ENCODE data around the gene NUP155.
"Not testable (repeated sequence)": the region's sequence is repeated elsewhere in the genome, so short reads cannot be mapped to it uniquely, and the experiment has no call there.

NUP155 gene

DNA sequence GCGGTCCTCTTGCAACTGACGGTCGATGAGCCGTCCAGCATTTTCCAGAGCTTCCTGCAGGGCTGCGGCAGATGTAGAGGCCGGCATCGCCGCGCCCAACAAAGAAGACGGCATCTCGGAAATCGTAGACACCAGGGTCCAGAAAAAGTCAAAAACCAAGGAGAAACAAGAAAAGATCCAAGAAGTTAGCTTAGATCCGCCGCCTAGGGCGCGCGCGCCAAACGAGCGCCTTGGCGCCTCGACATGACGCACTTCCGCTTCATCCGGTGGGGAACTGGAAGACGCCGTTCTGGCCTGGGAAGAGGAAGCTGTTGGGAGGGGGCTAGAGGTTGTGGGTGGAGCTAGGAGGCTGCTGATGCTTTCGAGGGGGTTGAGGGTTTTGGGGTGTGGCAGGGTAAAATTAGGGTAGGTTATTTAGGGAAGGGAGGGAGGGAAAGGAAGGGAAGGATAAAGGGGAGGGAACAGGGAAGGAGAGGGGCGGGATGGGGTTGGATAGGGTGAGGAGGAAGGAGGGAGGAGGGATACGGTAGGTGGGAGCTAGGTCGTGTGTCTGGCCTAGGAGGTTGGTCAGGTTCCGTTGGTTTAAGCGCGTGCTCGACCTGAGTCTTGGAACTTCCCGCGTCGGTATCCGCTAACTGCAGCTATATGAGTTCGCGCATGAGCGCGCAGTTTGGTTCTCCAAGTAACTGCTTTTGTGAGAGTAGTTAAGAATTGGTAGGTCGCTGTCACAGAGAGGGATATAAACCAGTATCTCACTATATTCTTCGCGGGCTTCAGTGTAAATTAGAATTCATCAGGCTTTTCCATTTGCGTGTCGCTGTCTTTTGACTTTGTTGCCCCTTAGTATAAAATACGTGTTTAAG is at the start of gene NUP155:
NUP155 (minus strand) TSS at position 243 of the 863 bp plus-strand sequence; CDS start at position 114, 129 bp downstream.
- peak within 1 kb of the TSS; percentile 91 for H3K9ac ChIP-seq (ENCODE audit: low read depth, low read length)
- no peaks in the 10 kb centered on the region for H3K9me3 ChIP-seq (ENCODE audit: control insufficient read depth, insufficient read depth, low read length)
- no peaks in the 10 kb centered on the region for H3K36me3 ChIP-seq (ENCODE audit: insufficient read depth, low read length)
- H3K4me1 ChIP-seq (ENCODE audit: insufficient read depth, low read length) = peaks cover 4% of the 10 kb centered on the region; the same call in 1 of the 2 replicates

DNA sequence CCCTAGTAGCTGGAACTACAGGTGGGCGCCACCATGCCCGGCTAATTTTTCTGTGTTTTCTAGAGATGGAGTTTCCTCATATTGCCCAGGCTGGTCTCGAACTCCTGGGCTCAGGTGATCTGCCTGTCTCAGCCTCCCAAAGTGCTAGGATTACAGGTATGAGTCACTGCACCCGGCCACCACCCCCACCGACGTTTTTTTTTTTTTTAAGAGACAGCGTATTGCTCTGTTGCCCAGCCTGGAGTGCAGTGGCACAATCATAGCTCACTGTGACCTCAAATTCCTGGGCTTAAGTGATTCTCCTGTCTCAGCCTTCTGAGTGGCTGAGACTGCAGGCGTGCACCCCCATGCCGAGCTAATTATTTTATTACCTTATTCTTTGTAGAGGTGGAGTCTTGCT is 46.4 kb upstream of the NUP155 start:
- Histone ChIP-seq H3K9ac (ENCODE audit: low read depth, low read length) (no peak overlapping the region), H3K9me3 (ENCODE audit: control insufficient read depth, insufficient read depth, low read length) (no peaks in the 10 kb centered on the region), H3K4me1 (ENCODE audit: insufficient read depth, low read length) (no peaks in the 10 kb centered on the region), H3K36me3 (ENCODE audit: insufficient read depth, low read length) (no peaks in the 10 kb centered on the region)

DNA sequence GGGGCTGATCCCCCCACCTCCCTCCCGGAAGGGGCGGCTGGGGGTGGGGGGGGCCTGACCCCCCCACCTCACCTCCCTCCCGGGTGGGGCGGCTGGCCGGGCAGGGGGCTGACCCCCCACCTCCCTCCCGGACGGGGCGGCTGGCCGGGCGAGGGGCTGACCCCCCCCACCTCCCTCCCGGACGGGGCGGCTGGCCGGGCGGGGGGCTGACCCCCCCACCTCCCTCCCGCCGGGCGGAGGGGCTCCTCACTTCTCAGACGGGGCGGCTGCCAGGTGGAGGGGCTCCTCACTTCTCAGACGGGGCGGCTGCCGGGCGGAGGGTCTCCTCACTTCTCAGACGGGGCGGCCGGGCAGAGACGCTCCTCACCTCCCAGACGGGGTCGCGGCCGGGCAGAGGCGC is 44.5 kb upstream of the NUP155 start:
- H3K9ac ChIP-seq (ENCODE audit: low read depth, low read length); H3K36me3 ChIP-seq (ENCODE audit: insufficient read depth, low read length); H3K9me3 ChIP-seq (ENCODE audit: control insufficient read depth, insufficient read depth, low read length); H3K4me1 ChIP-seq (ENCODE audit: insufficient read depth, low read length): not testable (repeated sequence)

DNA sequence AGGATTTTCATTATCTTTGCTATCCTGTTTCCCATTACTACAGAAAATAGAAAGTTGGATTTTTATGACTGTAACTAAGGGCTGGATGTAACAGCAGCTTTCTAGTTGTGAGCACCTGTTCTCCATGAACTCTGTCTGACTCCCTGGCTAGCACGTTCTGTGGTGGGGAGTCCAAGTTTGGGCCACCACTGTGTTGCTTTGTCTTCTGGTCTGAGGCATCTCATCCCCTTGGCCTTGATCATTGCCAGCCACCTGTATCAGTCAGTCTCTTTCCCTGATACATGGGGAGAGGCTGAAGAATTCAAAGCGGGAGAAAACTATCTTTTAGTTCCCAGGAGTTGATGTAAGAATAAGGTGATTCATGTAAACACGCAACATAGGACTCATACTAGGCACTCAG is 41.6 kb upstream of the NUP155 start:
- Histone ChIP-seq H3K9me3 (ENCODE audit: control insufficient read depth, insufficient read depth, low read length) (no peaks in the 10 kb centered on the region), H3K4me1 (ENCODE audit: insufficient read depth, low read length) (no peaks in the 10 kb centered on the region), H3K9ac (ENCODE audit: low read depth, low read length) (no peak overlapping the region), H3K36me3 (ENCODE audit: insufficient read depth, low read length) (no peaks in the 10 kb centered on the region)

DNA sequence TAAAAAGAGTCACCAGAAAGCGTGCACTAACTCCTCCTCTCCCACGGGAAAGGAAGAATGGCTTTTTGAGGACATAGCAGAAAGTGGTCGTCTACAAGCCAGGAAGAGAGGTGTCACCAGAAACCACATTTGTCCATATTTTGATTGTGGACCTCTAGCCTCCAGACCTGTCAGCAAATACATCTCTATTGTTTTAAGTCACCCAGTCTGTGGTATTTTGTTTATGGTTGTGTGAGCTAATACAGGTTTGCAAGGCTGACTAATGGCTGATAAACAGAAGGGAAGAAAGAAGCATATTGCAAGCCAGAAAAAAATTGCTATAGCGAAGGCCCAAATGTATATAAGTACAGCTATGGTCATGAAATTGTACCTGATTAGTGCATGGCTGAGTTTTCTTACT is 29.6 kb upstream of the NUP155 start:
- Histone ChIP-seq H3K9me3 (ENCODE audit: control insufficient read depth, insufficient read depth, low read length) (no peaks in the 10 kb centered on the region), H3K9ac (ENCODE audit: low read depth, low read length) (no peak overlapping the region), H3K4me1 (ENCODE audit: insufficient read depth, low read length) (no peaks in the 10 kb centered on the region), H3K36me3 (ENCODE audit: insufficient read depth, low read length) (no peaks in the 10 kb centered on the region; the same call in 1 of the 2 replicates)

DNA sequence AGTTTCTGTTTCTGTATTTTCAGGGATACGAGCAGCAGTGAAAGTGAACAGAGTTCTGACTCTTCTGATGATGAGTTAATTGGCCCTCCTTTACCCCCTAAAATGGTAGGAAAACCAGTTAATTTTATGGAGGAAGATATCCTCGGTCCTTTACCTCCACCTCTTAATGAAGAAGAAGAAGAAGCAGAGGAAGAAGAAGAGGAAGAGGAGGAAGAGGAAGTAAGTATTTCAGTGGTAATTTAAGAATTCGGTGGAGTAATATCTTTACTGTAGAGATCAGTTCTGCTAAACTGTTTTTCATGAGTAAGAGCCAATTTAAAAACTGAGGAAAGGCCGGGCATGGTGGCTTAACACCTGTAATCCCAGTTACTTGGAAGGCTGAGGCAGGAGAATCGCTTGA is 25.4 kb upstream of the NUP155 start:
- H3K9ac ChIP-seq (ENCODE audit: low read depth, low read length) = no peak overlapping the region
- no peaks in the 10 kb centered on the region; the same call in 1 of the 2 replicates for H3K36me3 ChIP-seq (ENCODE audit: insufficient read depth, low read length)
- H3K9me3 ChIP-seq (ENCODE audit: control insufficient read depth, insufficient read depth, low read length) = no peaks in the 10 kb centered on the region
- no peaks in the 10 kb centered on the region for H3K4me1 ChIP-seq (ENCODE audit: insufficient read depth, low read length)

DNA sequence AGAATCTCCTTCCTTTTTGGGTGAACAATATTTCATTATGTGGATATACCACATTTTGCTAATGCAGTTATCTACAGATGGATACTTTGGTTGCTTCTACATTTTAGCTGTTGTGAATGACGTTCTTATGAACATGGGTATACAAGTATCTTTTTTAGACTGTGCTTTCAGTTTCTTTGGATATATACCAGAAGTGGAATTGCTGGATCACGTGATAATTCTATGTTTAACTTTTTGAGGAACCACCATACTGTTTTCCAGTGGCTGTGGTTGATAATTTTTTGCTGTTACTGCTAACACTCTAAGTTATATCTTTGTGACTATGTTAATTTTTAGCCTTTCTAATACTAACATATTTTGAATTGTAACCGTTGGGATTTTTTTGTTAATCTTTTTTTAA is 20.7 kb upstream of the NUP155 start:
- no peaks in the 10 kb centered on the region for H3K4me1 ChIP-seq (ENCODE audit: insufficient read depth, low read length)
- H3K9ac ChIP-seq (ENCODE audit: low read depth, low read length) = no peak overlapping the region
- H3K9me3 ChIP-seq (ENCODE audit: control insufficient read depth, insufficient read depth, low read length) = no peaks in the 10 kb centered on the region
- no peaks in the 10 kb centered on the region; the same call in 1 of the 2 replicates for H3K36me3 ChIP-seq (ENCODE audit: insufficient read depth, low read length)

DNA sequence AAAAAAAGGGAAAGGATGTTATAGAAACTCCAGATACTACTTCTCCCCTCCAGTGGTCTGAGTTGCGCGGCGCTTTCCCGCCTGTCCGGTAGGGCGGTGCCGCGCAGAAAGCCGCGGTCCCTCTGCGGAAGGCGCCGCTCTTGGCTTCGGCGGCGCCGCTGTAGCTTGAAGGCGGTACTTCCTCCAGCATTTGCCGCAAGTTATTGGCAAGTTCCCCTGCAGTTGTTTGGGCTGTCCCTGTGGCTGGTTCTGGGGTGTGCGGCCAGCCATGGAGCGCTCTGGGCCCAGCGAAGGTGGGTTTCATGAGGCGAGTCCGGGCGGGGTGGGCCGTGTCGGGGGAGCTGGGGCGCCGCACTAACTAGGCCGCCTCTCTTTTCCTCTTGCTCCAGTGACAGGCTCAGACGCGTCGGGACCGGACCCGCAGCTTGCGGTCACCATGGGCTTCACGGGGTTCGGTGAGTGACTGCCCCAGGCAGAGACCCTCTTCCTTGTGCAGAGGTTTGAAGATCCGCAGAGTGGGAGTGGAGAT is 8.3 kb upstream of the NUP155 start, which contains the start of gene WDR70:
WDR70 (plus strand) TSS at position 219 of the 529 bp plus-strand sequence; CDS start at position 269, 50 bp downstream.
- H3K4me1 ChIP-seq (ENCODE audit: insufficient read depth, low read length); H3K36me3 ChIP-seq (ENCODE audit: insufficient read depth, low read length); H3K9me3 ChIP-seq (ENCODE audit: control insufficient read depth, insufficient read depth, low read length): not testable (repeated sequence)
- peak within 1 kb of the TSS; percentile 65 for H3K9ac ChIP-seq (ENCODE audit: low read depth, low read length)

DNA sequence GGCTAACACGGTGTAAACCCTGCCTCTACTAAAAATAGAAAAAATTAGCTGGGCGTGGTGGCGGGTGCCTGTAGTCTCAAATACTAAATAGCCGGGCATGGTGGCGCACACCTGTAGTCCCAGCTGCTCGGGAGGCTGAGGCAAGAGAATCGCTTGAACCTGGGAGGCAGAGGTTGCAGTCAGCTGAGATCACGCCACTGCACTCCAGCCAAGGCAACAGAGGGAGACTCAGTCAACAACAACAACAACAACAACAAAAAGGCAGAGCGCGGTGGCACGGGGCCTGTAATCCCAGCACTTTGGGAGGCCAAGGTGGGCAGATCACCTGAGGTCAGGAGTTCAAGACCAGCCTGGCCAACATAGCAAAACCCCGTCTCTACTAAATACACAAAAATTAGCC is 7.2 kb upstream of the NUP155 start:
- not testable (repeated sequence) for H3K9ac ChIP-seq (ENCODE audit: low read depth, low read length)

DNA sequence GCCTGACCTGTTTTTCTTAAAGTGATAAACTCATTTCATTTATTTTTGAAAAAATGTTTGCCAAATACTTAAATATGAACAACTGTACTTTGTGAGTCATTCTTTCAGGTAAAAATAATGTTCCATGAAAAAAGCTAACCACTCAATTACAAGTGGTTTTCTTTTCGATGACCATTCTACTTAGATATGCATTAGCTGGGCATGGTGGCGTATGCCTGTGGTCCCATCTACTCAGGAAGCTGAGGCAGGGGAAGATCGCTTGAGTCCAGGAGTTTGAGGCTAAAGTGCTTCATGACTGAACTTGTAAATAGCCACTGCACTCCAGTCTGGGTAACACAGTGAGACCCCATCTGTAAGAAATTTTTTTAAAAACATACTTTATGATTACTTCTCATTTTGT is 4.2 kb upstream of the NUP155 start:
- H3K36me3 ChIP-seq (ENCODE audit: insufficient read depth, low read length) = no peaks in the 10 kb centered on the region

More for the DNA sequence above, 7.2 kb upstream of the NUP155 start:
- H3K36me3 ChIP-seq (ENCODE audit: insufficient read depth, low read length); H3K4me1 ChIP-seq (ENCODE audit: insufficient read depth, low read length); H3K9me3 ChIP-seq (ENCODE audit: control insufficient read depth, insufficient read depth, low read length): not testable (repeated sequence)

DNA sequence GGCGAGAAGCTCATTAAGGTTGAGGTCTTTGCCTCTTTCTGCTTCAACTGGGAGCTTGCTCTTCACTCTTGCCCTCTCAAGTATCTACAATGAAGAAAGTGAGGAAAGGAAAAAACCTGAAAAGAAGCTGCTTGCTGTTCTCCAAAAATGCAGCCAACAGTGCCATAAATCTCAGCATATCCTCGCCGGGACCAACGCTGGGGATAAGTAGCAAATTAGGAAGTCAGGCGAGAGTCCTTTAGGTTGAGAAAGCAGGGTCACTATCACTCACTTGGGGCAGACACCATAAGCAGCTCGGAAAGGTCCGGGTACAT is 399 bp downstream of the NUP155 start:
- H3K9ac ChIP-seq (ENCODE audit: low read depth, low read length) = peak overlapping the region; percentile 91
- H3K36me3 ChIP-seq (ENCODE audit: insufficient read depth, low read length) = no peaks in the 10 kb centered on the region
- no peaks in the 10 kb centered on the region for H3K9me3 ChIP-seq (ENCODE audit: control insufficient read depth, insufficient read depth, low read length)
- H3K4me1 ChIP-seq (ENCODE audit: insufficient read depth, low read length) = peaks cover 4% of the 10 kb centered on the region; the same call in 1 of the 2 replicates

More for the DNA sequence above, 4.2 kb upstream of the NUP155 start:
- no peak overlapping the region for H3K9ac ChIP-seq (ENCODE audit: low read depth, low read length)
- no peaks in the 10 kb centered on the region for H3K9me3 ChIP-seq (ENCODE audit: control insufficient read depth, insufficient read depth, low read length)
- no peaks in the 10 kb centered on the region for H3K4me1 ChIP-seq (ENCODE audit: insufficient read depth, low read length)

DNA sequence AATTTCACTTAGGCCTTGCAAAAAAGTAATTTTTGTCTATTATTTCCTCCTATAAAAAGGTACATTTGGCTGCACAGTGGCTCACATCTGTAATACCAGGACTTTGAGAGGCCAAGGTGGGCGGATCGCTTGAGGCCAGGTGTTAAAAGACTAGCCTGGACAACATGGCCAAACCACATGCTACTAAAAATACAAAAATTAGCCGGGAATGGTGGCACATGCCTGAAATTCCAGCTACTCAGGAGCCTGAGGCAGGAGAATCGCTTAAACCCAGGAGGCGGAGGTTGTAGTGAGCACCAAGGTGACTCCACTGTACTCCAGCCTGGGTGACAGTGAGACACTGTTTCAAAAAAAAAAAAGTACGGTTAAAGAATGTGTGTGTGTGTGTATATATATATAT is 15.7 kb downstream of the NUP155 start:
- H3K4me1 ChIP-seq (ENCODE audit: insufficient read depth, low read length) = no peaks in the 10 kb centered on the region
- no peaks in the 10 kb centered on the region for H3K9me3 ChIP-seq (ENCODE audit: control insufficient read depth, insufficient read depth, low read length)
- H3K9ac ChIP-seq (ENCODE audit: low read depth, low read length) = no peak overlapping the region
- H3K36me3 ChIP-seq (ENCODE audit: insufficient read depth, low read length) = peaks cover 28% of the 10 kb centered on the region

DNA sequence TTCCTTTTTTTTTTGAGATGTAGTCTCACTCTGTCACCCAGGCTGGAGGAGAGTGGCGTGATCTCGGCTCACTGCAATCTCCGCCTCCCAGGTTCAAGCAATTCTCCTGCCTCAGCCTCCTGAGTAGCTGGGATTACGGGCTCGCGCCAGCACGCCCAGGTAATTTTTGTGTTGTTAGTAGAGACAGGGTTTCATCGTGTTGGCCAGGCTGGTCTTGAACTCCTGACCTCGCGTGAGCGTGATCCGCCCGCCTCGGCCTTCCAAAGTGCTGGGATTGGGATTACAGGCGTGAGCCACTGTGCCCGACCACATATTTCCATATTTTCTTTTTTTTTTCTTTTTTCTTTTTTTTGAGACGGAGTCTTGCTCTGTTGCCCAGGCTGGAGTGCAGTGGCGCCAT is 28.2 kb downstream of the NUP155 start:
- not testable (repeated sequence) for H3K9ac ChIP-seq (ENCODE audit: low read depth, low read length); H3K4me1 ChIP-seq (ENCODE audit: insufficient read depth, low read length); H3K9me3 ChIP-seq (ENCODE audit: control insufficient read depth, insufficient read depth, low read length)
- peaks cover 24% of the 10 kb centered on the region for H3K36me3 ChIP-seq (ENCODE audit: insufficient read depth, low read length)

DNA sequence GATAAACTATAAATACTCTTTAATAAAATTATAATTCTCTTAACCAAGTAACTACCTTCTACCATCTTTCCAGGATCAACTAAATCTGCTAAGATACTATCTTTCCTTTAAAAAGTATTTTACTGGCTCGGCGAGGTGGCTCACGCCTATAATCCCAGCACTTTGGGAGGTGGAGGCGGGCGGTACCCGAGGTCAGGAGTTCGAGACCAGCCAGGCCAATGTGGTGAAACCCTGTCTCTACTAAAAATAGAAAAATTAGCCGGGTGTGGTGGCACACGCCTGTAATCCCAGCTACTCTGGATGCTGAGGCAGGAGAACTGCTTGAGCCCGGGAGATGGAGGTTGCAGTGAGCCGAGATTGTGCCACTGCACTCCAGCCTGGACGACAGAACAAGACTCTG is 36.2 kb downstream of the NUP155 start:
- H3K4me1 ChIP-seq (ENCODE audit: insufficient read depth, low read length); H3K9ac ChIP-seq (ENCODE audit: low read depth, low read length); H3K9me3 ChIP-seq (ENCODE audit: control insufficient read depth, insufficient read depth, low read length): not testable (repeated sequence)
- H3K36me3 ChIP-seq (ENCODE audit: insufficient read depth, low read length) = peaks cover 21% of the 10 kb centered on the region

DNA sequence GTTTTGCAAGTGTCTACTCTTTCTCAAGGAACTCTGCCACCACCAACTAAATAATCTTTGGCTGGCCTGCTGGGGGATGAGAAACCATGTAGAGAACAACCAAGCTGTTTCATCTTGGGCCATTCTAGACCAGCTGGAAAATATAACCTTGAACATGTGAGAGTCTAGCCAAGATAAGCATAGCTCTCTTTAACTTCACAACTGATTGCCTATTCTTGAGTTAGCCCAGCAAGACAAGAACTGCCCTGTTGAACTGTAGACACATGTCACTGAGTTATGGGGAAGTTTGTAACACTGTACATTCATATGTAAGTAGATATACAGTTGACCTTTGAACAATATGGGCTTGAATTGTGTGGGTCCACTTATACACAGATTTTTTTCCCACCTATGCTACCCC is 44.4 kb downstream of the NUP155 start:
- Histone ChIP-seq H3K9me3 (ENCODE audit: control insufficient read depth, insufficient read depth, low read length) (no peaks in the 10 kb centered on the region), H3K4me1 (ENCODE audit: insufficient read depth, low read length) (no peaks in the 10 kb centered on the region), H3K36me3 (ENCODE audit: insufficient read depth, low read length) (peaks cover 28% of the 10 kb centered on the region), H3K9ac (ENCODE audit: low read depth, low read length) (no peak overlapping the region)
